Amniotic stem cell (primary cell): ENCODE measurements around the gene PUM2.
"Not testable (repeated sequence)": the region's sequence is repeated elsewhere in the genome, so short reads cannot be mapped to it uniquely, and the experiment has no call there.

Experiments used
- DNase-seq: peaks from one replicate; lab custom pipeline; 2025; lab: John Stamatoyannopoulos, UW

PUM2 gene

GRCh38 chr2:20370191-20370590 is 19.5 kb upstream of the PUM2 start:
- no peak for DNase-seq

- DNase-seq: no peak
Observed at GRCh38 chr2:20369366-20369765, 18.7 kb upstream of the PUM2 start.

GRCh38 chr2:20368706-20369105 is 18.1 kb upstream of the PUM2 start:
- no peak for DNase-seq

GRCh38 chr2:20367929-20368328 is 17.3 kb upstream of the PUM2 start:
- not testable (repeated sequence) for DNase-seq

GRCh38 chr2:20366672-20367116 is 16.1 kb upstream of the PUM2 start:
- no peak for DNase-seq

GRCh38 chr2:20365249-20365817 is 14.7 kb upstream of the PUM2 start:
- DNase-seq: peak; percentile 43

- DNase-seq: no peak
Observed at GRCh38 chr2:20363578-20363977, 12.9 kb upstream of the PUM2 start.

GRCh38 chr2:20362701-20363435 is 12.2 kb upstream of the PUM2 start:
- no peak for DNase-seq

- DNase-seq: no peak
Observed at GRCh38 chr2:20361893-20362292, 11.2 kb upstream of the PUM2 start.

GRCh38 chr2:20359096-20359495 is 8.5 kb upstream of the PUM2 start:
- DNase-seq: no peak

GRCh38 chr2:20357638-20358389 is 7.2 kb upstream of the PUM2 start:
- no peak for DNase-seq

GRCh38 chr2:20356042-20356441 is 5.4 kb upstream of the PUM2 start:
- no peak for DNase-seq

- no peak for DNase-seq
Observed at GRCh38 chr2:20355131-20355530, 4.5 kb upstream of the PUM2 start.

- no peak for DNase-seq
Observed at GRCh38 chr2:20353241-20353992, 2.8 kb upstream of the PUM2 start.

- DNase-seq: no peak
Observed at GRCh38 chr2:20352581-20353216, 2.1 kb upstream of the PUM2 start.

- DNase-seq: no peak
Observed at GRCh38 chr2:20352230-20352578, 1.6 kb upstream of the PUM2 start.

GRCh38 chr2:20351555-20352229 is 1.0 kb upstream of the PUM2 start:
- DNase-seq: no peak

- no peak for DNase-seq
Observed at GRCh38 chr2:20350041-20350712, 467 bp downstream of the PUM2 start.

GRCh38 chr2:20349513-20349921 is 1.1 kb downstream of the PUM2 start:
- no peak for DNase-seq

GRCh38 chr2:20348542-20348941 is 2.1 kb downstream of the PUM2 start:
- no peak for DNase-seq
